Measurements from ENCODE around the gene AK9. TPM values are rescaled to one million over a fixed set of nuclear protein-coding genes. Genes with fewer than 3 reads are reported as not detected.
A peak's percentile ranks its signal among the peaks of the same experiment; 100 is the strongest.

Gene AK9
- total RNA-seq, 1 donor from 2014 or later: 4.8 TPM

DNA sequence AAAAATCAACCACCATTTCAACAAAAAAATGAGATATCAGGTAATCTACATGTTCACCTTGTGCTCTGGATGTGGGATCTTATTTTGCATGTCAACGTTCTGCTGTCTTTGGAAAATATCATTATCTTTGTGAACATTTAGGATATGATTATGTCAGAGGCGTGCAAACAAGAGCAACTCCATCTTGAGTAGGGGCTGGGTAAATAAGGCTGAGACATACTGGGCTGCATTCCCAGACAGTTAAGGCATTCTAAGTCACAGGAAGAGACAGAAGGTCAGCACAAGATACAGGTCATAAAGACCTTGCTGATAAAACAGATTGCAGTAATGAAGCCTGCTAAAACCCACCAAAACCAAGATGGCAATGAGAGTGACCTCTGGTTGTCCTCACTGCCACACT is 179.2 kb downstream of the AK9 start:
- Mint-ChIP-seq H3K9me3 (peaks cover 6% of the 10 kb centered on the region), H3K36me3 (ENCODE audit: low read depth) (no peaks in the 10 kb centered on the region), H3K27me3 (ENCODE audit: low read depth) (no peaks in the 10 kb centered on the region), H3K27ac (ENCODE audit: unreplicated experiment) (peak overlapping the region; percentile 23), H3K4me1 (peaks cover 21% of the 10 kb centered on the region), H3K4me3 (no peak overlapping the region)
- TF ChIP-seq CTCF (conservative IDR thresholded peaks at IDR 0.05): no peak
- no peak for DNase-seq (ENCODE audit: low read depth, low spot score)

DNA sequence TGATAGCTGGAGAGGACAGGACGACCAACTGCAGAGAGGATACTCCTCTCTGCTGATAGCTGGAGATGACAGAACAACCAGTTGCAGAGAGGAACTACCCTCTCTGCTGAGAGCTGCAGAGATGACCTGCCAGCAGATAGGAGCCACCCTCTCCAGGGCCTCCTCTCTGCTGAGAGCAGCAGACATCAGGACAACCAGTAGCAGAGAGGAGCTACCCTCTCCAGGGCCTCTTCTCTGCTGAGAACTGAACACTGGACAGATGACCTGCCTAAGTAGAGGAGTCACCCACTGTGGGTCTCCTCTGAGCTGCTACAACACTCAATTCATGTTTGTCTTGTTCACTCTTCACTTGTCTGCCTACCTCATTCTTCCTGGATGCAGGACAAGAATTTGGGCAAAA is 180.6 kb downstream of the AK9 start:
- Mint-ChIP-seq H3K9me3 (peaks cover 6% of the 10 kb centered on the region), H3K27ac (ENCODE audit: unreplicated experiment) (no peak overlapping the region), H3K27me3 (ENCODE audit: low read depth) (no peaks in the 10 kb centered on the region), H3K4me3 (no peak overlapping the region), H3K36me3 (ENCODE audit: low read depth) (no peaks in the 10 kb centered on the region), H3K4me1 (peaks cover 21% of the 10 kb centered on the region)
- TF ChIP-seq CTCF (conservative IDR thresholded peaks at IDR 0.05): no peak
- DNase-seq (ENCODE audit: low read depth, low spot score): no peak

DNA sequence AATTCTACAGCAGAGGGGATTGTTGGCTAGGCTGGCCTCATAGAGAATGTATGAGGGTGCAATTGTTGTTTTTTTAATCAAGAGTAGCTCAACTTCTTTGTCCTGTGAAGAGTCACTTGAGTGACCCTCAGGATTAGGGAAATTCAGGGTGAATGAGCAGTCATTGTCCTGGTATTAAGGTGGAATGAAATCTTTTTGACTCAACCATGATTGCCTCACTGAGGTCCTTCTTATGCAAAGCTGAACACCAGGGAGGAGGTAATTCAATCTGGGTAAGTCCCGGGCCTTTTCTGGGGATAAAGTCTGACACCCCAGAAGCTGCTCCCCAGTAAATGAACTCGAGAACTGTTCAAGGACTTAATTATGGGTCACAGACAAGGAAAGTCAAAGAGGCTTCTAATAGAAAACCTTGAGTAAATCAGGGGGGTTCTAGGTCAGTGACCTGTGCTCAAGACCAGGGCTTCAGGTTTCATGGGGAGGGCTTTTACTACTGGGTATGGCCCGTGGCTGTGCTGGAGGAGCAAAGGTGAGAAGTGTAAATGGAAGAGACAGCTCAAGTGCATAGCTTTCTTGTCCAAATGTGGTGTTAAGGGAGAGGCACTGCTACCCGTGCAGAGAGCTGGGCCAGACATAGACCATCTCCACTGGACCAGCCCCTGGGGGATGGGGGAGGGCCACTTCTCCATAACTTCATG is 182.7 kb downstream of the AK9 start:
- no peak for TF ChIP-seq CTCF (conservative IDR thresholded peaks at IDR 0.05)
- DNase-seq (ENCODE audit: low read depth, low spot score): no peak
- no peaks in the 10 kb centered on the region for H3K27me3 Mint-ChIP-seq (ENCODE audit: low read depth)
- peak overlapping the region; percentile 87 for H3K27ac Mint-ChIP-seq (ENCODE audit: unreplicated experiment)
- H3K4me3 Mint-ChIP-seq: no peak overlapping the region
- H3K9me3 Mint-ChIP-seq: peaks cover 6% of the 10 kb centered on the region
- peaks cover 9% of the 10 kb centered on the region for H3K4me1 Mint-ChIP-seq
- H3K36me3 Mint-ChIP-seq (ENCODE audit: low read depth): no peaks in the 10 kb centered on the region

- Mint-ChIP-seq H3K9me3 (peaks cover 5% of the 10 kb centered on the region), H3K4me1 (peaks cover 8% of the 10 kb centered on the region), H3K27me3 (ENCODE audit: low read depth) (no peaks in the 10 kb centered on the region), H3K4me3 (no peak overlapping the region), H3K27ac (ENCODE audit: unreplicated experiment) (no peak overlapping the region), H3K36me3 (ENCODE audit: low read depth) (no peaks in the 10 kb centered on the region)
- TF ChIP-seq CTCF (conservative IDR thresholded peaks at IDR 0.05): no peak
- DNase-seq (ENCODE audit: low read depth, low spot score): no peak
These were observed 183.4 kb downstream of the AK9 start for GRCh38 chr6:109507490-109508072.

DNA sequence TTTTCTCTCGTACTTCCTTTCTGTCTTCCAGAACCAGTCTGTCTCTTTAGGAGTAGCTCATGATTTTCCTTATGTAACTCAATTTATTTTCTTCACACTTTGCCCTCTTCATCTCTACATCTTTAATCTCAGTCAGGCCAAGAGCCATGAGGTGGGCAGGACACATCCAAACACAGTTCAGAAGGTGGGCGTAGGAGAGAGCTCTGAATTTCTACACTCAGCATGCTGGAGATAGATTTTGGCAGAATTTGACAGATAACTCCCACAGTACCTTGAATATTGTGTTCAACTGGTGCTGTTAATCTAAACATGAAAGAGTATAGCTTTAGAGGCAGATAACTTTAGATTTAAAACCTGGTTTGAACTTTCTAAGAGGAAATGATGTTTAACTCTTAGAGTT is 184.2 kb downstream of the AK9 start:
- Mint-ChIP-seq H3K4me3 (no peak overlapping the region), H3K9me3 (peaks cover 2% of the 10 kb centered on the region), H3K27me3 (ENCODE audit: low read depth) (no peaks in the 10 kb centered on the region), H3K27ac (ENCODE audit: unreplicated experiment) (no peak overlapping the region), H3K4me1 (peaks cover 8% of the 10 kb centered on the region), H3K36me3 (ENCODE audit: low read depth) (no peaks in the 10 kb centered on the region)
- no peak for TF ChIP-seq CTCF (conservative IDR thresholded peaks at IDR 0.05)
- no peak for DNase-seq (ENCODE audit: low read depth, low spot score)

Data from neural crest cell (in vitro differentiated cells).